Muscle of arm (tissue), 12 donors: Measurements from ENCODE around the gene FARP1. TPM values are rescaled to one million over a fixed set of nuclear protein-coding genes. Genes with fewer than 3 reads are reported as not detected.

Experiments used
- DNase-seq: peaks from one replicate; pipeline ENCODE4 v3.0.0-alpha.2; 2013
- polyA plus RNA-seq, 12 donors: library from polyadenylated mRNA; unstranded; fragments of 120-200 nt; gene quantifications; one replicate each; pipeline ENCODE4 v1.2.1, GENCODE V29; 2013; ENCODE audit not compliant: insufficient read length in 12 of 12

FARP1 gene
- polyA plus RNA-seq, 12 donors, result 67.3 to 111 (median 73.0) TPM; not detected in 1

DNA sequence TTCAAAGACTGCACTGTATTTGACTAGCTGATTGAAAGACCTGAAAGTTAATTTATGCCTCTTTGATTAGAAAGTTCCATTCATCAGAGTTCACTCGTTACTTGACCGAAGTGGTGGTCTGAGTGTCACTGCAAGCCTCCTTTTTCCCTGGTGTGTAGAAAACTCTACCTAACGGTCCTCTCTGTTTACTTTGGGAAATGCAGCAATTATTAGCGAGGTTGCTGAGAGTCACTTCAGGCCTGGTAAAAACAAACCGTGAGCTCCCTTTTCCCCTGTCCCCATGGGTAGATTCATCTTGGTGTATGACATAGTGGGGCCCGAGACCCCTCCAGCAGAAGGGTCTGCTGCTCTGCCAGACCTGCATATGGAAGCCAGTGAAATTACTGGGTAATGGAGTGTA is 161.0 kb downstream of the FARP1 start:
- no peak for DNase-seq

DNA sequence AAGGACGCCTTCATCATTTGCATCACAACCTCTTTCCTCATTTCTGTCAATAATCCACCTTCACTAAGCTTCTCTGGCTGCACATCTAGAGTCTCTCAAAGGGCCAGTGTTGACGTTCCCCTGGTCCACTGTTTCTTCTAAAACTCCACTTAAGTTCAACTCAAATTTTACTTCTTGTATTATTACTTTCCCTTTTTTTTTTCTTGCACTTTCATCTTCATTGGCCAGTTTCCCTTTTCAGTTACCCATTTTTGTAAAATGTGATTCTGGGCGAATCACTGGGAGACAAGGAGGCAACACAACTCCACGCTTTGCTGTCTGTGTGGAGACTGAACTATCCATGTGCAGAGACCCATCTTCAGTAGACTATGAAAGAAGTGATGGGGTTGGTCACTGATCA is 162.8 kb downstream of the FARP1 start:
- no peak for DNase-seq

GRCh38 chr13:98307463-98308085 is 164.7 kb downstream of the FARP1 start:
- DNase-seq, result no peak

DNA sequence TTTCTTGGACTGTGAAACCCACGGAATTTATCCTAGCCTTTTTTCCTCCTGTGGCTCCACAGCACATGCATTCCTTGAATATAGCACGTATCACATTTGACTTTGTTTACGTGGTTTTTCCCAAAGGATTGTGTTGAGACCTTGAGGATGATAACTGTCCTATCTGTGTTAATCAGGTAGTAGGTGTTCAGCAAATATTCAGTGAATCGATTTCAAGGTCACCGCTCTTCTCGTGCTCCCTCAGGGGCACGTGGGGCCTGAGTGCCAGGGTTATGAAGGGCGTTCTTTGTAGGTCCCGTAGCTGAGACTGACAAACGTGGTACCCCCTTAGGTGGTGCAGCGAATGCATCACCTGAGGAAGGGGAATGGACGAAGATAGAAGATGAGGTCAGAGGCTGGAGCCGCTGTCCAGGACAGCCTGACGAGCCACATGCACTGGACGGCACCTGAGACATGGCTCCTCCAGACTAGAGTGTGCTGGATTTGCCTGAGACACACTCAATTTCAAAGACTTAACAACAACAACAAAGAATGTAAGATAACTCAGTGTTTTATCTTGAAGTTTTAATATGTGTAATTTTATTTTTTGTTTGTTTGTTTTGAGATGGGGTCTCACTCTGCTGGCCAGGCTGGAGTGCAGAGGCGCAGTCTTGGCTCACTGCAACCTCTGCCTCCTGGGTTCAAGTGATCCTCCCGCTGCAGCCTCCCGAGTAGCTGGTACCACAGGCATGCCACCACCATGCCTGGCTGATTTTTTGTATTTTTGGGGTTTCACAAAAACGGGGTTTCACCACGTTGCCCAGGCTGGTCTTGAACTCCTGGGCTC is 165.4 kb downstream of the FARP1 start:
- no peak for DNase-seq

- DNase-seq, result no peak
Measured at GRCh38 chr13:98309569-98310335, 166.9 kb downstream of the FARP1 start.

- no peak for DNase-seq
Measured at GRCh38 chr13:98310485-98311199, 167.7 kb downstream of the FARP1 start.

DNA sequence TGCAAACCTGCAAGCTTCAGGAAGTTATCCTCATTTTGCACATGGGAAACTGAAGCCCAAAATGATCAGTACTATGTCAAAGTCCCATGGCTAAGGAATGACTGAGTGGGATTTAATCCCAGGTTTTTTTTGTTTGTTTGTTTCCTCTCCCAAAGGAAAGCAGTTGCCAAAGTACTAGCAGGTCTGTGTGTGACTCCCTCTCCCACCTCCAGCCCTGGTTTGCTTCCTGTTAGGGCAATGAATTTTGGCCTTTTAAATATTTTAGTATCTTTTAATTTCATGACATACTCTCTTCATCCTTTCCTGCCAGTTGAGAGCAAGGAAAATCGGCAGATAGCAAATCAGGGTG is 168.3 kb downstream of the FARP1 start:
- DNase-seq, result no peak

- no peak for DNase-seq
Measured at GRCh38 chr13:98312606-98313005, 169.7 kb downstream of the FARP1 start.

DNA sequence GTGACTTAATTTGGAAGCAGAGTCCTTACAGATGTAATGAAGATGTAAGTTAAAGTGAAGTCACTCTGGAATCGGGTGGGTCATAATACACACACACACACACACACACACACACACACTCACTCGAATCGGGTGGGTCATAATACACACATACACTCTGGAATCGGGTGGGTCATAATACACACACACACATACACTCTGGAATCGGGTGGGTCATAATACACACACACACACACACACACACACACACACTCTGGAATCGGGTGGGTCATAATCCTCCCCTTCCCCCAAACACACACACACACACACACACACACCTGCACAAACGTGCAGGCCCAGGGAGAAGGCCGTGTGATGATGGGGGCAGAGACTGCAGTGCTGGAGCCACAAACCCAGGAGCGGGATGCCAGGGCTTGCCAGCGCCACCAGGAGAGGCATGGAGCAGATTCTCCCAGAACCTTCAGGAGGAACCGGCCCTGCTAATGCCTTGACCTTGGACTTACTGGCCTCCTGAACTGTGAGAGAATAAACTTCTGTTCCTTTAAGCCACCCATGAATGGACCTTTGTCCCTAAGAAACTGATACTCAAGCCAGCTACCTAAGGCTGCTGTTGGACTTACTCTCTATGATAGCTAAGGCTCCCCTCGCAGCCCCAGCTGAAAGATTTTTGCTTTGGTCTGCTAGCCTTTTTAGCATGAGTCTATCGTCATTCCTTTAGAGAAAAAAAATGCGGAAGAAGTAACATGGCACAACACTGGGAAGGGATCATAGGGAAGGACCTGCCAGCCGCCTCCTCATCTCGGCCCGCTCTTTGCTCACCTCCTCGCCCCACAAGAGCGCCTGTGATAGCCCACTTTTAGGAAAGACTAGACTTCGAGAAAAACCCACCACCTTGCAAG is 170.4 kb downstream of the FARP1 start:
- no peak for DNase-seq

DNA sequence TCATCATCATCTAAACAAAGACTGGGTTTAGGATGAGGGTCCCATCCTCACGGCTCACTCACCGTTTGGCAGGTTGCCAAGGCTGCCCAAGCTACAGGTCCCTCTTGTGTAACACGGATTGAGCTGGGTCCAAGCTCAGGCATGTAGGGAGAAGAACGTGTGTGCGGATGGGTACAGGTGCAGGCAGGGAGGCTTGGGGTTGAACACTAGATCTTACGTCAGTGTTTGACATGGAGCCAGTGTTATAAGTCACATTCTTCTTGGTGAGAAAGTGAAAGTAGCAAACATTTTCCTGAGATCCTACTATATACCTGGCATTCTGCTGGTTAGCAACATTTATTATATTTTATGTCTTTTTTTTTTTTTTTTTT is 171.0 kb downstream of the FARP1 start:
- no peak for DNase-seq

DNA sequence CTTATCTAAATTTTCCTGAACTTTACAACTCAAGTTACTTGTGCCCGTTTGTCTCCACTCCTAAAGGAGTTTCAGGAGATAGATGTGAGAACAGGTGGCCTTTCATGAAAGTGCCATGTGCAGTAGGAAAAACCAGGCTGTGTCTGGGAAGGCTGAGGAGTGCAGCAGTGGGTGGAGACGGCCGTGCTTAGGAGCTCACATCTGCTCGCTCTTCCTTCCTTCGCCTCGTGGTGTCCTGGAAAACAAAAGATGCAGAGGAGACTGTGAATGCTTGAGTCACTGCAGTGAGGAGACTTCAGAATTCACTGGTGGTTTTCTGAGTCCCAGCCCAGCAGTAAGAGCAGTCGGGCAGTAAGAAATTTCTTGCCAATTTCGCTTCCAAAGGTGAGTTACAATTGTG is 172.6 kb downstream of the FARP1 start:
- DNase-seq, result no peak

DNA sequence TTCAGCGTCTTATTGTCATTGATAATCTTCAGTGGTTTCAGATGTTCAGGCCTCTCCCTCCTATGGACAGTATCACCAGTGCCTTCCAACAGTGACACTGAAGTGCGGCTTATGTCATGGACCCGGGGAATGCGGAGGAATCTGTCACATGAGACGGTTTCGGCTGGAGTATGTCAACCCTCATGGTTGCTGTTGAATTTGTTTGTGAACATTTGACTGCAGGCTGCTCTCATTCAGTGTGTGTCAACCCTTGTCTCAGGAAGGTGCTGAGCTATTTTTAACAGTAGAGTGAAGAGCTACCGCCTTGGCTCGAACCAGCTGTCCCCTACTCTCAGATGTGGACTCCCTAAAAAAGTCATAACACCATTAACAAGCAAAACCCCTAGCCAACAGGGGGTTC is 173.0 kb downstream of the FARP1 start:
- DNase-seq, result no peak

DNA sequence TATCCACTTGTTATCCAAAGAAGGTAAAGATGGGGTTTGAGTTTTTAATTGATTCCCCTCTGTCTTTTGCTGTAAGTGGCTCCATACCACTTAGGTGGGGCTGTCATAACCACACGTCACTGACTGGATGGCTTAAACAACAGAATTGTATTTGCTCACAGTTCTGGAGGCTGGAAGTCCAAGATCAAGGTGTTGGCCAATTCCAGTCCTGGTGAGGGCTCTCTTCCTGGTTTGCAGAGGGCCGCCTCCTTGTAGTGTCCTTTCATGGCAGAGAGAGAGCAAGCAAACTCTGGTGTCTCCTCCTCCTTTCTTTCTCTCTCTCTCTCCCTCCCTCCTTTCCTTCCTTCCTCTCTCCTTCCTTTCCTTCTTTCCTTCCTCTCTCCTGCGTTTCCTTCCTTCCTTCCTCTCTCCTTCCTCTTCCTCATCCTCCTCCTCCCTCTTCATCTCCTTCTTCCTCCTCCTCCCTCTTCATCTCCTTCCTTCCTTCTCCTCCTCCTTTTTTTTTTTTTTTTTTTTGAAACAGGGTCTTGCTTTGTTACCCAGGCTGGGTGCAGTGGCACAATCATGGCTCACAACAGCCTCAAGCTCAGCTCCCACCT is 174.8 kb downstream of the FARP1 start:
- no peak for DNase-seq

GRCh38 chr13:98318263-98318878 is 175.5 kb downstream of the FARP1 start:
- DNase-seq, result no peak

- no peak for DNase-seq
Measured at GRCh38 chr13:98320561-98321105, 177.7 kb downstream of the FARP1 start.

GRCh38 chr13:98321395-98321794 is 178.5 kb downstream of the FARP1 start:
- no peak for DNase-seq

- DNase-seq, result no peak
Measured at GRCh38 chr13:98322091-98322718, 179.3 kb downstream of the FARP1 start.

DNA sequence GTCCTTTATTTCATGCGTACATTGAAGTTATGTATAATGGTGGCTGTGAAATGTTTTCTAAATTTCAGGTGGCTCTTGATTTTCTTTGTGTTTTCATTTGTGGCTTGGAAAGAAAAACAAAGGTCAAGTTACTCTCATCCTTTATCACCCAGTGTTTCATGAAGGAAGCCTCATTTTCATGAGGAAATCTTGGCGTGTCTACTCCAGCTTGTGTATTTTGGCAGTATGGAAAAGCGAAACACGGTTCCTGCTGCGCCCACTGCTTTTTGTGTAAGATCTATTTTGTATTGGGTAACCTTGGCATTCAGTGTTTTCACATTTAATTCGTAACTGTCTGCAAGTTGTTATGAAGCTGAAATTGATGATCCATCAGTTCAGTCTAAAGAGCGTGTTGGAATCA is 181.2 kb downstream of the FARP1 start:
- no peak for DNase-seq

- DNase-seq, result no peak
Measured at GRCh38 chr13:98325724-98326123, 182.8 kb downstream of the FARP1 start.

GRCh38 chr13:98326291-98326690 is 183.4 kb downstream of the FARP1 start:
- no peak for DNase-seq
